ENCODE data around the gene CSMD2. TPM values are rescaled to one million over a fixed set of nuclear protein-coding genes. Genes with fewer than 3 reads are reported as not detected.

The CSMD2 gene
- total and polyA plus RNA-seq, 2 of the 4 experiments (the other 2 are of a cell fraction) = under 0.01 to 0.36 TPM

- Histone ChIP-seq H4K5ac (ENCODE audit: low read depth, low read length) (no peak overlapping the region), H3K9me1 (ENCODE audit: insufficient read depth, low read length) (no peaks in the 10 kb centered on the region), H4K20me1 (ENCODE audit: insufficient read depth, low read length) (no peaks in the 10 kb centered on the region), H2AFZ (replicated peaks; ENCODE audit: low read length, poor library complexity) (no peak overlapping the region), H3K14ac (replicated peaks; ENCODE audit: low read depth, low read length) (no peak overlapping the region), H2BK20ac (ENCODE audit: low read depth, low read length) (no peak overlapping the region), H3K36me3 (ENCODE audit: control insufficient read depth, insufficient read depth, low read length) (no peaks in the 10 kb centered on the region), H2AK5ac (ENCODE audit: low read depth, low read length) (no peak overlapping the region), H4K8ac (ENCODE audit: low read depth in 2 of 2, low read length in 2 of 2) (no peak overlapping the region), H3K4ac (ENCODE audit: low read depth, low read length) (no peak overlapping the region), H2BK120ac (ENCODE audit: low read depth, low read length) (no peak overlapping the region), H4K91ac (ENCODE audit: insufficient read depth, low read depth, low read length) (no peak overlapping the region), H3K4me1 (ENCODE audit: control insufficient read depth, insufficient read depth, low read length) (no peaks in the 10 kb centered on the region), H2BK15ac (ENCODE audit: low read depth, low read length) (no peak overlapping the region), H3K4me2 (ENCODE audit: low read depth, low read length) (no peak overlapping the region), H3K9me3 (ENCODE audit: control insufficient read depth, insufficient read depth, low read length) (peaks cover 30% of the 10 kb centered on the region), H3K23ac (ENCODE audit: low read depth, low read length) (no peak overlapping the region), H3K4me3 (ENCODE audit: insufficient read depth, low read depth, low read length) (no peak overlapping the region), H2BK5ac (ENCODE audit: low read depth, low read length, poor library complexity, severe bottlenecking) (no peak overlapping the region), H2AK9ac (replicated peaks; ENCODE audit: low read depth, low read length, poor library complexity) (no peak overlapping the region), H3K79me1 (ENCODE audit: low read depth in 1 of 2, low read length in 2 of 2) (no peaks in the 10 kb centered on the region), H3K27me3 (ENCODE audit: control insufficient read depth, insufficient read depth, low read length) (no peaks in the 10 kb centered on the region), H3K27ac (ENCODE audit: insufficient read depth, low read length) (no peak overlapping the region), H3K18ac (ENCODE audit: low read depth, low read length) (no peak overlapping the region), H3K9ac (ENCODE audit: low read depth, low read length) (no peak overlapping the region), H3K56ac (ENCODE audit: extremely low read depth, insufficient read depth, low read length) (no peak overlapping the region)
- BruUV-seq (replicated peaks) = no TSS peak
- dilution Hi-C loops (cut with HindIII; ENCODE audit: low sequenced_read_pairs, unreplicated experiment) (no loop called here), intact Hi-C loops (cut with micrococcal nuclease) (no loop called here), in situ Hi-C loops (cut with MboI; ENCODE audit: low sequenced_read_pairs) (no loop called here)
- TF ChIP-seq RAD21 (IDR thresholded peaks at IDR 0.05; ENCODE audit: low read length) = no peak
- no peak for TF ChIP-seq RFX5 (IDR thresholded peaks at IDR 0.05; ENCODE audit: low read depth, low read length)
- TF ChIP-seq BHLHE40 (IDR thresholded peaks at IDR 0.05; ENCODE audit: low read depth, low read length) = no peak
- TF ChIP-seq CEBPB (IDR thresholded peaks at IDR 0.05; ENCODE audit: low read depth, low read length) = no peak
- no peak for TF ChIP-seq POLR2A (IDR thresholded peaks at IDR 0.05; ENCODE audit: low read depth, low read length)
- TF ChIP-seq RCOR1 (IDR thresholded peaks at IDR 0.05; ENCODE audit: insufficient replicate concordance, low read length) = no peak
- no peak for TF ChIP-seq ELK1 (IDR thresholded peaks at IDR 0.05; ENCODE audit: borderline replicate concordance, low read depth, low read length)
- TF ChIP-seq CHD1 (IDR thresholded peaks at IDR 0.05; ENCODE audit: low read depth, low read length) = no peak
- TF ChIP-seq MXI1 (IDR thresholded peaks at IDR 0.05; ENCODE audit: borderline replicate concordance, low read depth, low read length) = no peak
- no peak for TF ChIP-seq SMC3 (IDR thresholded peaks at IDR 0.05; ENCODE audit: low read depth, low read length)
- no peak for TF ChIP-seq MAFK (IDR thresholded peaks at IDR 0.05; ENCODE audit: low read depth, low read length)
- no peak for TF ChIP-seq MAZ (IDR thresholded peaks at IDR 0.05; ENCODE audit: borderline replicate concordance, low read depth, low read length)
- no peak for TF ChIP-seq NFE2L2 (IDR thresholded peaks at IDR 0.05; ENCODE audit: low read depth, low read length)
- no peak for TF ChIP-seq USF2 (IDR thresholded peaks at IDR 0.05; ENCODE audit: low read depth, low read length)
- 33% methylated on average over 3 of the region's 13 CpGs; no CpG with 5 or more reads in 1 of the 2 experiments for WGBS, 2 experiments (ENCODE audit: extremely low coverage in 2 of 2, insufficient read length in 1 of 2)
- ATAC-seq (ENCODE audit: low read depth) (no peak), DNase-seq (no peak)
- ChIA-PET CTCF (no interaction called here), POLR2A (ENCODE audit: unreplicated experiment) (no interaction called here)
Observed at GRCh38 chr1:33984906-33985565, 180.0 kb downstream of the CSMD2 start.
